Caco-2 (cell line): ENCODE results near the gene KRTAP12-3. TPM values are rescaled to one million over a fixed set of nuclear protein-coding genes. Genes with fewer than 3 reads are reported as not detected.

Experiments
- BruUV-seq: library from RNA; stranded (reverse); fragments of 400-500 nt; replicated peaks from 2 replicates; lab custom pipeline; 2021; lab: Mats Ljungman, UMichigan
- CTCF ChIA-PET: fragments of 300-600 bp; sonication (Branson Sonifier 250); formaldehyde crosslinking; loops from one replicate; lab custom pipeline; 2022; ENCODE audit warnings: antibody characterized with exemption; lab: Charles Lee
- POLR2A ChIA-PET: fragments of 300-600 bp; sonication (Branson Sonifier 250); formaldehyde crosslinking; loops from one replicate; lab custom pipeline; 2022; ENCODE audit warnings: antibody characterized with exemption; lab: Charles Lee
- DNase-seq, 2 experiments: peaks; one replicate each; pipeline versions ENCODE4 v3.0.0 to v3.0.0-alpha.2; 2020 to 2022
- H3K27me3 ChIP-seq: replicated peaks from 2 replicates; pipeline ENCODE4 v1.6.0; 2011; ENCODE audit warnings: low read length; ENCODE audit not compliant: control insufficient read depth, insufficient read depth
- H3K36me3 ChIP-seq: 2 replicates; pipeline ENCODE4 v1.5.1; 2011; ENCODE audit warnings: low read length; ENCODE audit not compliant: control insufficient read depth, insufficient read depth
- H3K4me1 ChIP-seq: fragments of 250-450 bp; sonication (Bioruptor Pico); 2 replicates; pipeline ENCODE4 v1.5.1; 2020; ENCODE audit warnings: mild to moderate bottlenecking
- H3K4me3 ChIP-seq: 2 replicates; pipeline ENCODE4 v1.5.1; 2011; ENCODE audit warnings: low read depth, mild to moderate bottlenecking, control low read depth, low read length
- H3K9me3 ChIP-seq: fragments of 250-450 bp; sonication (Bioruptor Pico); 2 replicates; pipeline ENCODE4 v1.5.1; 2020; ENCODE audit warnings: mild to moderate bottlenecking, moderate library complexity
- H3K27ac Mint-ChIP-seq: one replicate; pipeline ENCODE4 v1.8.0; 2022; ENCODE audit warnings: mixed read lengths; ENCODE audit not compliant: unreplicated experiment
- H3K27me3 Mint-ChIP-seq: one replicate; pipeline ENCODE4 v1.8.0; 2022; ENCODE audit warnings: mixed read lengths; ENCODE audit not compliant: insufficient read depth, unreplicated experiment
- H3K36me3 Mint-ChIP-seq: one replicate; pipeline ENCODE4 v1.8.0; 2022; ENCODE audit warnings: mild to moderate bottlenecking, mixed read lengths; ENCODE audit not compliant: insufficient read depth, unreplicated experiment
- H3K4me1 Mint-ChIP-seq: one replicate; pipeline ENCODE4 v1.8.0; 2022; ENCODE audit warnings: low read depth, mixed read lengths; ENCODE audit not compliant: unreplicated experiment
- H3K4me3 Mint-ChIP-seq: one replicate; pipeline ENCODE4 v1.8.0; 2022; ENCODE audit warnings: mild to moderate bottlenecking, moderate library complexity, mixed read lengths; ENCODE audit not compliant: unreplicated experiment
- H3K9me3 Mint-ChIP-seq: one replicate; pipeline ENCODE4 v1.8.0; 2022; ENCODE audit warnings: mixed read lengths; ENCODE audit not compliant: unreplicated experiment
- intact Hi-C: fragments of 100-400 bp; cut with micrococcal nuclease; formaldehyde crosslinking; loops from one replicate; pipeline ENCODE4 v1.10.0; 2022; ENCODE audit not compliant: unreplicated experiment
- total RNA-seq: library from RNA; stranded (reverse); gene quantifications from 2 replicates; pipeline ENCODE4 v1.2.3, GENCODE V29; 2022
- TF ChIP-seq, protein P1 (sequence below), 2 experiments: fragments of 200-600 bp in 1 of 2; IDR thresholded peaks; 1 replicate in 1 of 2; 2 replicates in 1 of 2; pipeline versions ENCODE4 v1.5.1 to v1.8.0; 2011 to 2022; ENCODE audit warnings: antibody characterized with exemption in 1 of 2, control low read depth in 1 of 2, inconsistent platforms in 1 of 2, low read depth in 1 of 2, low read length in 1 of 2, mild to moderate bottlenecking in 1 of 2, moderate library complexity in 1 of 2; ENCODE audit not compliant: insufficient read depth in 1 of 2, severe bottlenecking in 1 of 2, unreplicated experiment in 1 of 2

Gene KRTAP12-3
- total RNA-seq, 1 experiment from 2014 or later, result not detected

GRCh38 chr21:44681861-44682579 lies 24.3 kb downstream of the KRTAP12-3 start, which contains the start of gene KRTAP12-1:
Gene KRTAP12-1, minus strand, starts transcription at chr21:44682163. Its CDS starts 40 bp downstream, at chr21:44682123.
- no peaks in the 10 kb centered on the region for H3K36me3 Mint-ChIP-seq
- no peak within 1 kb of the TSS for H3K27ac Mint-ChIP-seq
- TF ChIP-seq, protein P1, sequence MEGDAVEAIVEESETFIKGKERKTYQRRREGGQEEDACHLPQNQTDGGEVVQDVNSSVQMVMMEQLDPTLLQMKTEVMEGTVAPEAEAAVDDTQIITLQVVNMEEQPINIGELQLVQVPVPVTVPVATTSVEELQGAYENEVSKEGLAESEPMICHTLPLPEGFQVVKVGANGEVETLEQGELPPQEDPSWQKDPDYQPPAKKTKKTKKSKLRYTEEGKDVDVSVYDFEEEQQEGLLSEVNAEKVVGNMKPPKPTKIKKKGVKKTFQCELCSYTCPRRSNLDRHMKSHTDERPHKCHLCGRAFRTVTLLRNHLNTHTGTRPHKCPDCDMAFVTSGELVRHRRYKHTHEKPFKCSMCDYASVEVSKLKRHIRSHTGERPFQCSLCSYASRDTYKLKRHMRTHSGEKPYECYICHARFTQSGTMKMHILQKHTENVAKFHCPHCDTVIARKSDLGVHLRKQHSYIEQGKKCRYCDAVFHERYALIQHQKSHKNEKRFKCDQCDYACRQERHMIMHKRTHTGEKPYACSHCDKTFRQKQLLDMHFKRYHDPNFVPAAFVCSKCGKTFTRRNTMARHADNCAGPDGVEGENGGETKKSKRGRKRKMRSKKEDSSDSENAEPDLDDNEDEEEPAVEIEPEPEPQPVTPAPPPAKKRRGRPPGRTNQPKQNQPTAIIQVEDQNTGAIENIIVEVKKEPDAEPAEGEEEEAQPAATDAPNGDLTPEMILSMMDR (IDR thresholded peaks at IDR 0.05; ENCODE audit: insufficient read depth in 1 of 2, low read depth in 1 of 2, low read length in 1 of 2, severe bottlenecking in 1 of 2, unreplicated experiment in 1 of 2), result no peak
- H3K27me3 Mint-ChIP-seq, result peaks cover 27% of the 10 kb centered on the region
- H3K4me3 Mint-ChIP-seq, result no peak within 1 kb of the TSS
- H3K4me3 ChIP-seq, result no peak within 1 kb of the TSS
- H3K9me3 ChIP-seq, result no peaks in the 10 kb centered on the region
- no peaks in the 10 kb centered on the region for H3K9me3 Mint-ChIP-seq
- ChIA-PET POLR2A (no interaction called here), CTCF (no interaction called here)
- DNase-seq, result no peak
- no peaks in the 10 kb centered on the region for H3K4me1 ChIP-seq
- no TSS peak for BruUV-seq
- no peaks in the 10 kb centered on the region for H3K4me1 Mint-ChIP-seq
- H3K36me3 ChIP-seq, result no peaks in the 10 kb centered on the region
- intact Hi-C loops, result no loop called here
- no peaks in the 10 kb centered on the region for H3K27me3 ChIP-seq

DNA sequence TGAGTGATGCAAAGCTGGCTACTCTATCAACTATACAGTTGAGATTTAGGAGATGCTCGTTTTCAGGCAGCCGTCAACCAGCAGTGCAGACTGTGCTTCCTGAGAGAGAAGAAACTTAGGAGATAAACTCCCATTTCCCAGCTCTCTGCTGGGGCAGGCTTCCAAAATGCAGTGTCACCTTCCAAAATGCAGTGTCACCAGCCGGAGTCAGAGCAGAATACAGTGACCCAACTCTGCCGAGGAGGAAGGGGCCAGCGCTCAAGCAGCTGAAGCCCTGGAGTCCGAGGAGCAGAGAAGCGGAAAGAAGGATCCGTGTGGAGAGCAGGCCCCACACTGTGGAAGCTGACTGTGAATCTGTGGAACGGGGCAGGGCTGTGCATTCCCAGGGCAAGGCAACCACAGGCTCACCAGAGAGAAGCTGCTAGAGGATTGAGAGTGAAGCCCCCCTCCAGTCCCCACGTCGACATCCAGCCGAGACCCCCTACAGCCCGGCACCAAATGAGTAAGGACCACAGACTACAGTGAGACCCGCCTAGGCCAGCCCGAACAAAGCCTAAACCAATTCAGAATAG lies 24.9 kb downstream of the KRTAP12-3 start:
- peaks cover 26% of the 10 kb centered on the region for H3K27me3 Mint-ChIP-seq

DNA sequence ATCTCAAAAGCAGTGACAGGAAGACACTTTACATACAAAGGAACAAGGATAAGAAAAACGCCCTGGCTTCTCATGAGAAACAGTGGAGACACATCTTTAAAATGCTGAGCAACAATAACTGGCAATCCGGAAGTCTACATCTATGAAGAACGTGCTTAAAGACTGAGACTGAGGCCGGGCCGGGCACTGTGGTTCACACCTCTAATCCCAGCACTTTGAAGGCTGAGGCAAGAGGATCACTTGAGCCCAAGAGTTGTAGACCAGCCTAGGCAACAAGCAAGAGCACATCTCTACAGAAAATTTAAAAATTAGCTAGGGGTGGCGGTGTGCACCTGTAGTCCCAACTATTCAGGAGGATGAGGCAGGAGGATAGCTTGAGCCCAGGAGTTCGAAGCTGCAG lies 26.3 kb downstream of the KRTAP12-3 start:
- no peak overlapping the region for H3K4me3 ChIP-seq
- H3K4me1 ChIP-seq, result no peaks in the 10 kb centered on the region
- POLR2A ChIA-PET, result no interaction called here
- peaks cover 30% of the 10 kb centered on the region for H3K27me3 Mint-ChIP-seq
- TF ChIP-seq, protein P1 (IDR thresholded peaks at IDR 0.05; ENCODE audit: insufficient read depth in 1 of 2, low read depth in 1 of 2, low read length in 1 of 2, severe bottlenecking in 1 of 2, unreplicated experiment in 1 of 2), result no peak
- H3K36me3 ChIP-seq, result no peaks in the 10 kb centered on the region
- DNase-seq, result no peak
- no peak overlapping the region for H3K4me3 Mint-ChIP-seq
- CTCF ChIA-PET, result no interaction called here
- no peaks in the 10 kb centered on the region for H3K4me1 Mint-ChIP-seq
- H3K27me3 ChIP-seq, result no peaks in the 10 kb centered on the region
- intact Hi-C loops, result no loop called here
- no peaks in the 10 kb centered on the region for H3K36me3 Mint-ChIP-seq
- no peak overlapping the region for H3K27ac Mint-ChIP-seq
- BruUV-seq, result no TSS peak
- H3K9me3 Mint-ChIP-seq, result no peaks in the 10 kb centered on the region
- no peaks in the 10 kb centered on the region for H3K9me3 ChIP-seq

More for the DNA sequence above, 24.9 kb downstream of the KRTAP12-3 start:
- Histone ChIP-seq H3K4me3 (no peak overlapping the region), H3K27me3 (no peaks in the 10 kb centered on the region), H3K36me3 (no peaks in the 10 kb centered on the region), H3K4me1 (no peaks in the 10 kb centered on the region), H3K9me3 (no peaks in the 10 kb centered on the region)
- BruUV-seq, result no TSS peak
- H3K27ac Mint-ChIP-seq, result no peak overlapping the region
- no peaks in the 10 kb centered on the region for H3K36me3 Mint-ChIP-seq
- TF ChIP-seq, protein P1 (IDR thresholded peaks at IDR 0.05; ENCODE audit: insufficient read depth in 1 of 2, low read depth in 1 of 2, low read length in 1 of 2, severe bottlenecking in 1 of 2, unreplicated experiment in 1 of 2), result no peak
- intact Hi-C loops, result no loop called here
- no peak overlapping the region for H3K4me3 Mint-ChIP-seq
- DNase-seq, result no peak
- ChIA-PET POLR2A (no interaction called here), CTCF (no interaction called here)
- H3K4me1 Mint-ChIP-seq, result no peaks in the 10 kb centered on the region
- H3K9me3 Mint-ChIP-seq, result no peaks in the 10 kb centered on the region
